Right lobe of liver (tissue), 4 donors: Measurements from ENCODE around the gene PRKACA.

Experiments used
- CTCF ChIP-seq, 4 donors: fragments of 200-600 bp in 3 of 4; fragments of 450-650 bp in 1 of 4; IDR thresholded peaks; one replicate each; pipeline versions ENCODE4 v1.5.1 to v1.8.0; 2016 to 2022; ENCODE audit warnings: antibody characterized with exemption in 4 of 4, mild to moderate bottlenecking in 2 of 4
- POLR2A ChIP-seq: fragments of 450-650 bp; IDR thresholded peaks from one replicate; pipeline ENCODE4 v1.6.1; 2017; ENCODE audit warnings: antibody characterized with exemption, mild to moderate bottlenecking
- donor health status: DM: no; HTN: no; CAD: no.
- donor health status: DM: no; HTN: no; CAD: no.
- donor health status: DM: no; HTN: yes; CAD: no.

- TF ChIP-seq CTCF (IDR thresholded peaks at IDR 0.05) = no peak
- no peak for TF ChIP-seq POLR2A
Measured at GRCh38 chr19:14101003-14101545, 16.5 kb downstream of the PRKACA start.
